HG02623 (cell line): ENCODE measurements around the gene SMARCD1.
A peak's percentile ranks its signal among the peaks of the same experiment; 100 is the strongest.

Experiments
- ATAC-seq: cut with Tn5 transposase; IDR thresholded peaks from one replicate; pipeline ENCODE4 v1.9.1; 2021; ENCODE audit warnings: moderate library complexity; ENCODE audit not compliant: unreplicated experiment

SMARCD1 gene

DNA sequence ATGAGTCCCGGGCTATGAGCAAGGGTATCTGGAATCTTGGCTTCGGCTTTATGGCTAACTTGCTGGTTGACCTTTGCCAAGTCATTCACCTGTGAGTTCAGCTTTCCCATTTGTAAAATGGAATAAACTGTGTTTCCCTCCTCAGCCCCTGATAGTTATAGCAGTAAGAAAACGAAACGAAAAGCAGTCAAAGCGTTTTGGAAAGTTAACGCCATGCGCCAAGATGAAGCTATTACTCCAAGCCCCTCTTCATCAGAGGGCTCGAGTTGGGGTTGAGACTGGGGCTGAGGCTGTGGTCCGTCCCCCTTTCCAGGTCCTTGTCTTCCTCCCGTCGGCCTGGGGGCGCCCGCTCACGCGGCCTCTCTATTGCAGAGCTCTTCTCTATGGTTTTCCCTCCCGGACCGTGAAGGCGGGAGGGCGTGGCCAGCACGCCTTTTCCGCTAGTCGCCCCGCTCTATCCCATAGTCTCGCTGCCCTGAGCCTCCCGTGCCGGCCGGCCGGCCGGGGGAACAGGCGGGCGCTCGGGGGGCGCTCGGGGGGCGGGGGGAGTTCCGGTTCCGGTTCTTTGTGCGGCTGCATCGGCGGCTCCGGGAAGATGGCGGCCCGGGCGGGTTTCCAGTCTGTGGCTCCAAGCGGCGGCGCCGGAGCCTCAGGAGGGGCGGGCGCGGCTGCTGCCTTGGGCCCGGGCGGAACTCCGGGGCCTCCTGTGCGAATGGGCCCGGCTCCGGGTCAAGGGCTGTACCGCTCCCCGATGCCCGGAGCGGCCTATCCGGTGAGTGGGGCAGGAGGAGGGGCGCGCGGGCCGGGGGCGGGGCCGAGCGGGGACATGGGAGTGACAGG is at the start of gene SMARCD1:
Gene SMARCD1, plus strand, starts transcription at position 568 of the 840 bp plus-strand sequence. Its CDS starts 28 bp downstream, at position 596.
- peak; percentile 89 for ATAC-seq

DNA sequence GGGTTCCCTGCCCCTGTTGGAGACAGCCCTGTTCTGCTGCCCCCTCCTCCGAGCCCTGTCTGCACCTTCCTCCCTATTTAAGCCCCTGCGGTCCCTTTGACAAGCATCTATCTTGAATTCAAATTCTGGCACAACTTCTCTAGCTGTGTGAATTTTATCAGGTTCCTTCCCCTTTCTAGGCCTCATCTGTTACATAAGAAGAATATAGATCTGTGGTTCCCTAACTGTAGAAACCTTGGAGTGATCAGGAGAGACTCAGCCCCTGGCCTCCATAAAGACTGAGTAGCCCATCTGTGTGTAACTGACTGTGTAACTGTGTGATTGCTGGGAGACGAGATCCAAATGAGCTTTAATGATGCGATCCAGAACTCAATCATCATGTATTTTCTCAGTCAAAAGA is 46.8 kb upstream of the SMARCD1 start:
- no peak for ATAC-seq

DNA sequence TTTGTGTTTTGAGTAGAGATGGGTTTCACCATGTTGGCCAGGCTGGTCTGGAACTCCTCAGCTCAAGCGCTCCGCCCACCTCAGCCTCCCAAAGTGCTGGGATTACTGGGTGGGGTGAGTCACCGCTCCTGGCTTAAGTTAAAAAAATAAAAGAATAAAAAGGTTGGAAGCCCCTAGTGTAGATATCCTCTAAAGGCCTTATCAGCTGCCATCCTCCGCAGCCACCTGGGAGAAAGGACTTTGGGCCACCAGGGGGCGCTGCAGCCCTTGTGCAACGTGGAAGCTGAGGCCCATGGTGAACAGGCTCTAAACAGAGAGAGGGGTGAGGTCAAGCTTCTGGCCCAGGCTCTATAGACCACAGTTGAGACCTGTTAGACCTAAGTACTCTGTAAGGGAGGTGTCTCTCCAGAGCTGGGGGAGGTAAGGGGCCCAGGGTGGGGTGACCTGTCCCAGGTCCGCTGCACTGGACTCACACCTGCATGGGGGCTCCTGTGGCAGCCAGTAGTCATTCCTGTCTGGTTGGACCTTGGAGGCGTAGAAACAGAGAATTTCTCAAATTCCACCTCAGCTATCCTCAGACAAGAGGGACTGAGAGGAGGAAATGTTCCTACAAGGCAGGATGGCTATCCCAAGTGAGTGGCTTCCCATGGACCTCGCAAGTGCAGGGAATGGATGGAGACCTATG is 45.8 kb upstream of the SMARCD1 start:
- ATAC-seq = peak; percentile 58

- no peak for ATAC-seq
Observed at GRCh38 chr12:50040657-50041056, 44.5 kb upstream of the SMARCD1 start.

DNA sequence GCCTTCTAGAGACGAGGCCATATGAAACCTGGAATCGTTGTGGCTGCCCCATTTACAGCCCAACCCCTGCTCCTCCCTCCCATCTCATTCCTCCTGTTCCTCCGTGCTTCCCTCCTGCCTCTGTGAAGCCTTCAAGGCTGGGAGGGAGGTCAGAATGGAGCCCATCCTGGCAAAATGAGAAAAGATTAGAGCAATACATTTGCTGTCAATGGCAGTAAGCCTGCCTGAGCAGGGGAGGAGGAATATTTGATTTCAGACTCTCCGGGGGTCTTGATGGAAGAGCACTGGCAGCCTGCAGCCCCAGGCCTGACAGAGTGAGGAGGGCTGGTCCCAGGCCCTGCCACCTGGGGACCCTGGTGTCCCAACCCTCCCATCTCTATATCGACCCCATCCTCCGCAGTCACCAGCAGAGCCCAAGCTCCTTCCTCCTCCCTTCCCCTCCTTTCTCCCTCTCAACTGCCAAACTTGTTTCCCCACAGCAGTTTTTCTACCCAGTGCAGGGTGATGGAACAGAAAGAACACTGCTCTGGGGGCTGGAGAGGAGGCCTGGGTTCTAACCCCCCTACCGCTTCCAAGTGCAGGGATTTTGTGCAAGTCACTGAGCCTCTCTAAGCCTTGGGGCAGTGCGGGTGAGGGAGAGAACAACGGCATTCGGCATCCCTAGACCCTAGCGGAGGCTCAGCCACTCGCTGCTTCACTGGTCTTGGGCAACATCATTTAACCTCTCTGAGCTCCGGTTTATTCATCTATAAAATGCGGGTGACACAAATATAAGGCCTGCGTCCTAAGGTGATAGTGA is 43.9 kb upstream of the SMARCD1 start:
- ATAC-seq = no peak

GRCh38 chr12:50041962-50042361 is 43.2 kb upstream of the SMARCD1 start:
- no peak for ATAC-seq

DNA sequence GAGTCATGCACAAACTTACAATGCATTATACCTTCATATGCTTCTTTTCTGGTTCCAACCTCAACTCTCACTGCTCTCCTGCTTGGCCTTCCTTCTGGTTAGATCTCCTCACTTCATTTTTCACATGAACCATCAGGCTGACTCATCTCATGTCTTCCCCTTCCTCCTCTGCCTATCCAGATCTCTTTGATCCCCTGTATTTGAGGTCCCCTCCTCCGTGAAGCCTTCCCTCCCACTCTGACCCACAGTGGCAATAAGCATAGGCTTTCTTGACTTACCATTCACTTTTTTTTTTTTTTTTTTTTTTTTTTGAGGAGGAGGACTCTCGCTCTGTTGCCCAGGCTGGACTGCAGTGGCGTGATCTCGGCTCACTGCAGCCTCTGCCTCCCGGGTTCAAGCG is 42.4 kb upstream of the SMARCD1 start:
- no peak for ATAC-seq

- no peak for ATAC-seq
Observed at GRCh38 chr12:50043308-50043707, 41.8 kb upstream of the SMARCD1 start.

- no peak for ATAC-seq
Observed at GRCh38 chr12:50043854-50044253, 41.3 kb upstream of the SMARCD1 start.

GRCh38 chr12:50047693-50048250 is 37.4 kb upstream of the SMARCD1 start:
- no peak for ATAC-seq

DNA sequence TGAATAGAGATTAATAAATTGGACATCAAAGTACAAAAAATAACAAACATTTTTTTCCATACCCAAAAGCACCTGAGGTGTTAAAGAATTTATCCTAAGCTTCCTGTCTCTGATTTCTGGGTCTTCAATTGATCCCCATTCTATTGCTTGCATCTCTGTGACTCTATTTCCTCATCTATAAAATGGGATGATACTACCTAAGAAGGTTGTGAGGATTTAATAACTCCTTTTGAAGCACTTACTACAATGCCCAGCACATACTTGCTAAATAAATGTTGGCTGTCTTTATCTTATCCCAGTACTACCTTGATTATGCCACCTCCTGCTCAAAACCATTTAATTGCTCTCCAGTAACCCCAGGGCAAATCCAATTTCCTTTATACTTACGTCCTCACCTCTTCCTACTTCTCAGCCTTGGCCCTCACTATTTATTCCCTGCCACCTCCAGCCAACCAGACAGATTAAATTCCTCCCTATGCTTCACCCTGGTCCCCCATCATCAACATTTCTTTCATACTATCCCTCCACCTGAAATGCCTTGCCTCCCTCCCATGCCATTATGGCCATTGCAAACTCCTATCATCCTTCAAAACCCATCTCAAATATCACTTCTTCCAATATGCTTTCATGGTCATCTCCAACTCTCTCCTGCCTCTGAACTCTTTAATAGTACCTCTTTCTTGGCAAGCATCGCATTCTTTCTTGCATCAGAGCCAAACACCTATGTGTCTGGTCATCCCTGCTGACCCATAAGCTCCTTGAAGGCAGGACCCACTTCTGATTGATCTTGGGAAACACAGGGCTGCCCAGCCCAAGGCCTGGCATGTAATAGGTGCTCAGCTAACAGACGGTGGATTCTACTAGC is 35.7 kb upstream of the SMARCD1 start:
- ATAC-seq = no peak

DNA sequence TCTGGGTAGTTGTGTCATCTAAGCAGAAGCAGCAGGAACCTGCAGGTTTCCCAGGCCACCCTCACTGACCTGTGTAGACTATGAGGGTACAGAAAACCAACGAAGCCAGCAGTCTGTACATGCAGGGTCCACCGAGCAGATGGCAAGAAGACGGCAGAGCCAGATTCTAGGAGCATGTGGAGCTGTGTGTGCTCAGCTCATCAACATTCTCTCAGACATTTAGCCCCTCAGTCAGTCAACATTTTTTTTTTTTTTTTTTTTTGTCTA is 35.1 kb upstream of the SMARCD1 start:
- ATAC-seq = no peak

GRCh38 chr12:50050410-50051098 is 34.6 kb upstream of the SMARCD1 start:
- ATAC-seq = no peak

DNA sequence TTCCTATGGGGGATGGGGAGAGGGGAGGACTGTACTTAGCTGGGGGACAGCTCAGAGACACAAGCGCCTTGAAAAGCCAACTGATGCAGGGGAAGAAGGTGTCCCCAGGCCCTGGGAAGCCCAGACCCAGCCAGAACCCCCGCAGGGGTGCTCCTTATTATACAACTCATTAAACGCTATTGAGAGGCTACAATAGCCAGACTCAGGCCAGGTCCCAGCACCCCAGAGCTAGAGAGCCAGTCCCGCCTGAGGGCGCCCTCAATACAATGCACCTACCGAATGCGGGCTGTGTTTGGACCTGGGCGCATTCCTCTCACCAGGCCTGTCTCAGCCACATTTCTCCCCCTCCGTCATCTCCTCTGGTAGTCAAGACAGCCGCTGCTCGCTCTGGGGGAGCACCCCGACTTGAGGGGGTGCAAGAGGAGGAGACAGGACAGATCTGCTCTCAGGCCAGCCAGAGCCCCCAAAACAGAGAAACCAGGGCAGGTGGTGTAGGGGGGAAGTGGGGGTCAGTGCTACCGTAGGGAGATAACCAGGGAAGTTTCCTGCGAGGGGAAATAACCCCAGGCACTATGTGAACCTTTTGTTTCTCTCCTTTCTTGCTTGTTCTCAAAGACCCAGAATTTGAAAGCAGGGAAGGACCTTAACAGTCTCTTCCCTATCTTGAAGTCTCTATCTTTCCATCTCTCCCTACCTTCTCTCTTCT is 33.9 kb upstream of the SMARCD1 start:
- no peak for ATAC-seq

DNA sequence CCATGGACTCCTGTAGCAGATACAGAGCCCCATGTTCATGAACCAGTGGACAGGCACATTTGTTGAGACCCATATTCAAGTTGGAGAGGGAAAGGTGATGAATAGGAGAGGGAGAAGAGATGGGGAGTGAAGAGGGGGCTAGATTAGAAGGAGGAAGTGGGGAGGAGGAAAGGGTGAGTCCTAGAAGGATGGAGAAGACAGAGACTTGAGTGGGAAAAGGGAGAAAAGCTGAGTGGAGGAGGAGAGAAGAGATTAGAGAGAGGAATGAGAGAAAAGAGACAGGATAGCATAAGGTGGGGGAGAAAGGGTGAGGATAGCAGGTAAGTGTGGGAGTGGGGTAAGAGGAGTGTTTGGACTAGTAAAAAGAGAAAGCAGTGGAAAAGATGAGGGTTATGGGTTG is 32.6 kb upstream of the SMARCD1 start:
- no peak for ATAC-seq

DNA sequence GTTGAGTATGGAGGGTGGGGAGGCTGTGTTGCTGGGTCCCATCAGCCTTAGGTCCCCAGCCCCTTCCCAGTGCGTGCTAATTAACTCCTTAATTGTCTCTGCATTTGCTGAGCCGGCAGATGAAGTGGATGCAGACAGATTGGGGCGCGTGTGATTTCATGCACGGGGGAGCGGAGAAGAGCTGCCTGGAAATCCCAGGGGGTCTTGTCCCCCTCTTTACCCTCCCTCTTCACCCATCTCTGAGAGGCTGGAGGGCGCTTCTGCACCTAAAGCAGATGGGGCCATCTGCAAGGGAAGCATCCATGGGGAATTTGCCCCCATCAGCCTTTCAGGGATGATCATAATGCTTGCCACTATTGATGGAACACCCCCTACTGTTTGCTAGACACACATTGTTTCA is 32.2 kb upstream of the SMARCD1 start:
- ATAC-seq = no peak

DNA sequence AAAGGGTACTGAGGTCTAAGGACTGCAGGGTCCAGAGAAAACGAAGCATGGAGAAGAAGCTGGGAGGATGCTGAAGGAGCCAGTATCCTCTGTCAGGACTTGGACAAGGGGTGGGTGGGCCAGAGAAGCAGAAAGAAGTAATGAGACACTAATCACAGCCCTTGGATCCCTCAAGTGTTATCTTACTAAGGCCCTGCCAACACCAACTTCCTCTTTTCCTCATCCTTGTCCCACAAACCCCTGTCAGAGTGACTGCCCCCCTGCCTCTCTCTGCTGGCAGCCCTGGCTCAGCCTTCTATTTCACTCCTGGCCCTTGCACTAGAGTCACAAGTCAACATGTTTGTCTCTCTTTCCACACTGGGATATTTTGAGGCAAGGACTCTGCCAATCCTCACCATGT is 31.6 kb upstream of the SMARCD1 start:
- ATAC-seq = no peak

- no peak for ATAC-seq
Observed at GRCh38 chr12:50055831-50056638, 29.1 kb upstream of the SMARCD1 start.

DNA sequence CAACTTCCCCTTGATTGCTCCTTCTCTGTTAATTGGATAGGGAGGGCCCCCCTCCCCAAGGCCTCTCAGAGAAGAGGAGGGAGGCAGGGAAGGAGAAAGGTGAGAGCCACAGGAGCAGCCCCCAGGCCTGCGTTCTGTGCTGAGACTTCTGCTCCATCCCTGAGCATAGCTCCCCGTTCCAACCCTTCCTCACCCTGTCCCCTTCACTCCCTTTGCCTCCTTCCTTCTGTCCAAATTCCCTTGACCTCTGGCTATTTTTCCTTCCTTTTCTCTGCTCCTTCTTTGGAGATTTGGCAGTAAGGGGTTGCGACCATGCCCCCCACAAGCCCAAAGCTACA is 28.5 kb upstream of the SMARCD1 start:
- no peak for ATAC-seq
